ENCODE measurements around the gene PDLIM3.
"Not testable (repeated sequence)": the region's sequence is repeated elsewhere in the genome, so short reads cannot be mapped to it uniquely, and the experiment has no call there.

The PDLIM3 gene, protein sequence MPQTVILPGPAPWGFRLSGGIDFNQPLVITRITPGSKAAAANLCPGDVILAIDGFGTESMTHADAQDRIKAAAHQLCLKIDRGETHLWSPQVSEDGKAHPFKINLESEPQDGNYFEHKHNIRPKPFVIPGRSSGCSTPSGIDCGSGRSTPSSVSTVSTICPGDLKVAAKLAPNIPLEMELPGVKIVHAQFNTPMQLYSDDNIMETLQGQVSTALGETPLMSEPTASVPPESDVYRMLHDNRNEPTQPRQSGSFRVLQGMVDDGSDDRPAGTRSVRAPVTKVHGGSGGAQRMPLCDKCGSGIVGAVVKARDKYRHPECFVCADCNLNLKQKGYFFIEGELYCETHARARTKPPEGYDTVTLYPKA

DNA sequence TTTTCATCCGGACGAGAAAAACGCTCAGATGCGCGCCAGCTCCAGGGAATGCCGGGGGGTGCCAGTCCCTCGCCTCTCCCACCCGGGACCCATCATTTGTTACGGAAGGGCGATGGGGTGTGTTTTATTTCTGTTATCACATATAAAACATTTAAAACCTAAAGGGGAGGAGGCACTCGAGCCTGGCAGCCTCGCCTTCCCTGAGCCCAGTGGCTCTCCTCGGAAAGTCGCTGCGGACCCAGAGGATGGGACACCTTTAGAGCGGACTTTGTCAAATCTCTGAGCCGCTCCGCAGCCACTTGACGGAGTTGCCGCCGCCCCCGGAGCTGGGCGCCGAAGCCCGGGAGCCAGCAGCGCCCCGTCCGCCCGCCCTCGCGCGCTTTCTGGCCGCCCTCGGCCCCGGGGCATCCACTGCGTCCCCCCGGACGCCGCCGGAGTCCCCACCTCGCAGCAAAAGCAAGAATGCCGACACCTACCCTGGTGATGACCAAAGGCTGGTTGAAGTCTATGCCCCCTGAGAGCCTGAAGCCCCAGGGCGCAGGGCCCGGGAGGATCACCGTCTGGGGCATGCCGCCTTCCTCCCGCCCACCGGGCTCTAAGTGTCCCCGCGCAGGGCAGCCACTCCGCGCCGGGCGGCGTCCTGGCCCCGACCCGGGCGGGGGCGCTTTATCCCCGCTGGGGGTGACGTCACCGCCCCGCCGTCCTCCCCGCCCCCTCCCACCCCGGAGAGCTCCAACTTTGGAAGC lies at the start of gene PDLIM3:
Gene PDLIM3, minus strand, starts transcription at position 642 of the 746 bp plus-strand sequence. Its CDS starts 73 bp downstream, at position 569.
- peak; percentile 77 for DNase-seq

DNA sequence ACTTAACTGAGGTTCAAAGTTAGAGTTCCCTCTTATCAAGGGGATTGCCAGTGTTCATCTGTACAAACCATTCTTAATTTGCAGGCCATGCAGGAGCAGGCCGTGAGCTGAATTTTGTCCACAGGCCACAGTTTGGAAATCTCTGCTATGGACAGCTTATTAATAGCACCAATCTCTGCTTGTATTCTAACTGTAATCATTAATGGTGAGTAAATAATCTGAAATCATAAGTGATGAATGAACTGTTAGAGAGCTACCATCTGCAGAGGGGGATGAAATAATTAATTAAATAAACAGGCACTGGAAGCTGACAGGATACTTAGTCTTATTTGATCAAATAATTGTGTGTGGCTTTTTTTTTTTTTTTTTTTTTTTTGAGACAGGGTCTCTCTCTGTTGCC lies 48.5 kb upstream of the PDLIM3 start:
- DNase-seq = no peak

DNA sequence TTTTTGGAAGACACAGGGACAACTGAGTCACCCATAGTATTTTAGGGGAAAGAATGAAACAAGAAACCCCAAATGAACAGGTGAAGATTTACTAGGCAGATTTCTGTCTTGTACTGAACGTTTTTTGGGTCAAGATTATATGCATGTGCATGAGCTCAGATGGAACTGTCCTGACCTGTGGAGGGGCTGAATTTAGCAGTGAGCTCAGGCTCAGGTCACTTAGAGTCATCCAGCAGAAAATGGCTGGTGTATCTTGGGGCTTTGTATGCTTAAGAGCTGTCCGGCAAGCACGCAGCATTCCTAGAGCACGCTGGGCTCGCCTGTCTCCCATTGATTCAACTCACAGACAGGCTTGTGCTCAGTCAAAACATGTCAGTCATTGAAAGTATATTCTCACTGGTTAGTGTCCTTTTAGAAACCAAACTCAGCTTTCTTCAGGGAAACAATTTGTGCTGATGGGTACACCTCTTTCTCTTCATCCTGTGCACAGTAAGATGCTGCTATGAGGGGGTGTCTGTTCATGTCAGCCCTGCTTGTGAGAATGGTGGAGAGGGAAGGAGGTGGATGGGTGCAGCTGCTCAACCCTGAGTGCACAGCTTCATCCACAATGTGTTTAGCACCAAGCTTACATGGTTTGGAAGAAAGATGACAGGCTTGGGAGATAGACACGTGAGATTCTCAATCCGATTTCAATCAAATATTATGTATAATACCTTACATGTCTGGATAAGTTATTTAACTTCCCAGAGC lies 47.5 kb upstream of the PDLIM3 start:
- no peak for DNase-seq

DNA sequence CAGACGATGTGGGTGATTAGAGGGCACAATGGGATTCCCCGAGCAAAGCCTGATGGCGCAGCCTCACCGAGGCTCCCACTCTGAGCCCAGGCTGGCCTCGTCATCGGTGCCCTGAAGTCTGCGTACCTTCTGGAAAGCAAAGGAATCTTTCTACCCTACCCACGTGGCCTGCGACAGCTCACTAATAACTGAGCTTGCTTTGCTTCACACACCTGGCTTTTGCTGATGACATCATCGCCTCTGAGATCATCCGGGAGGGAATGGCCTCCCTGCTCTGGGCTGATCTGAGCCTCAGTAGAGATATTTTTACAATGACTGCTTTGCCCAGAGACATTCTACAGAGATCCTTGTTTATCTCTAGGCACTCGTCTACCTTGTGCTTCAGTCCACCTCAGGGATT lies 45.4 kb upstream of the PDLIM3 start:
- peak; percentile 74 for DNase-seq

DNA sequence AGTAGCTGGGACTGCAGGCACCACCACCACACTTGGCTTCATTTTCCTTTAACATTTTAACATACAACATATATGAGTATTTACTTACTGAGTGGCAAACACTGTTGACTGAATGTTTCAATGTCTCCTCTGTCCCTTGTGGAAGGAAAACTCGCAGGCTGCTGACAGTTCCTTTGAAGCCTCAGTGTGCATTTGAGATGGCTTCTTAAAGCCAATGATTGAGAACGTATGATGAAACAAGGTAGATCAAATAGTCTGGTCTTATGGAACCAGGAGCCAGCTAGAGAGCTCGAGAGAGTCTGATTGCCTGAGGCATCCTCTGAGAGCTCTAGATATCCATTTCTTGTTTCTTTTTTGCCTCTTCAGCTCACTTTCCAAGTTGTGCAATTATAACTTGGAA lies 43.0 kb upstream of the PDLIM3 start:
- DNase-seq = no peak

DNA sequence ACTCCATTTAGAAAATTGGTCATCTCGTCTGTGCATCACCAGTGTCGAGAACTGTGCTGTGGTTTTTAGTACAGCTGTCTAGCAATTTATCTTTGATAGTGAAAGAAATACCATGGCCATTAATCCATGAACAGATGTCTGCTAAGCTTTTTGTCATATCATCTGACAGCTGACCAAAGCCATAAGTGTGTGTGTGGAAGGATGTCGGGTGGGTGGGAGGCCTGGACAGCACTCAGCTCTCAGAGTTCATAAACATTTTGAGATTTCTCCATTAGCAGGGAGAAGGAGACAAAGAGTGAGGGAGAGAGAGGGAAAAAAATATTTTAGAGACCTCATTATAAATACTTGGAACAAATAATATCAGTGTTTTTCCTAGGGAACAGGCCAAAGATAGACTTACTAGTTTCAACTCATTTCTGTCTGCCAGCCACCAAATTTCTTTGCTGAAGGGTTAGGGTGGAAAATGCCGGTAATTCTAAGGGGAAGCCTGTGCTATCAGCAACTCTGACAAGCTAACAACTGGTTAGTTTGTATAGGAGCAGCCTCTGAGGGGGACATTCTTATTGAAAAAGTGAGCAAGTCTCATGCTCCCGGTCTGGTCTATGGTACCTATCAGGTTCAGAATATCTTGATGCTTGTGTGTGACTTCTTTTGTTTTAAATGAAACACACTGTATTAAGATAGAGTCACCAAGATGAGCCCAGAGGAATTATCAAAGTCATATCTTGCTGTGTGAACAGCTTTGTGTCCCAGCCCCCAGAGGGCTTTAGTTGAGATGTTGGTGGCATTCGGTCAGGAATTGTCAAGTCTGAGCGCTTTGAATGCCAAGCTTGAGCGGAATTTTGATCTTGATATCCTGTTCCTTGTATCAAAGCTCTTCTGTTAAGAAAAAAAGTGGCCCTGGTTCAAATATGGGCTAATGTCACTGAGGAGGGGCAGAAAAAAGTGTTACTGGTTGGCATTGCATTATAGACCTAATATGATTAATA lies 41.9 kb upstream of the PDLIM3 start:
- DNase-seq = no peak

DNA sequence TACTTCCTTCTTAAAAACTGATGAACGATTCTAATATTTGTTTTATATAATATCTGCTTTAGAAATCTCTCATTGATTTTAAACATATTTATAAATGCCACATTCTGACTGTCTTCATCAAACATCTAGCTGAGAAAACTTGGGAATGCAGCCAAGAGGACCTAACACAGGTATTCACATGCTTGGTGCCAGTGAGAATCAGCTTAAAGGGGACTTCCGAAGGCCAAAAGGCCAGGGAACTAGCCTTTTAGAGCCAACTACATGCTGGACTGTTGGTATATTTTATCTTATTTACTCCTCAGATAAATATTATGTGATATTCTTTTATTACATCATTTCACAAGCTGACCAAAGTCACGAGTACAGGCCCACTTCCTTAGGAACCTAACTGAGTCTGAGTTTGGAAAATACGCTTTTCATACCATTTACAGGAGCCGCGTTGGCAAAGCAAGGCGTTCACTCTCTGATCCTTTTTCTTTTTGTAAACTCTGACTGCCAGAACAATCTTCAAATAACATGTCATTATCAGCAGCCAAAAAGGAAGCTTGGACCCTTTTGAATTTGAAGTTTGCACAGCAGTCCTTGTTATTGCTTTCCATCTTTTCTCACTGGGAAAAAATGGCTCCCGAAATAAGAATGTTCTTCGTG lies 41.1 kb upstream of the PDLIM3 start:
- DNase-seq = no peak

DNA sequence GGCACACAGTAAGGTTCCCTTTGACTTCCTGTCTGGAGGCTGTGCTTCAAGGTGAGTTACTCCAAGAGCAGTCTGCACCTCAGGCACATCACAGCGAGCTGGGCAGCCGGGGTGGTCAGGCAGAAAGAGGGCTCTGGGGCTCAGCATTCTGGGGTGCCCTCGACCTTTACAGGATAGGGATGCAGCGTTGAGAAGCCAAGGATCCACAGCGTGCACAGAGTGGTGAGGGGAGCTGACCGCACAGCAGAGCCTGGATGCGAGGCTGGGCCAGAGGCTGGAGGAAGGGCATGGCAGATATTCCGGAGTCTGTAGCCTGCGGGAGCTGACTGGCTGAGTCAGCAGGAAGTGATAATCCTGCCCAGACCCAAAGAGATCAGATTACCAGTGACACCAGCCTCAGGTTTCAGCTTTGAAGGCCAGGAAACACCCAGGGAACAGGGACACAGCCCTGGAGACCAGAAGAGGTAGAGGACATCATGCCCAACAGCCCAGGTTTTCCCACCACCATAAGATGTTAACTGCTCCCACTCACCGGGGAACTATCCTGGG lies 38.4 kb upstream of the PDLIM3 start:
- DNase-seq = peak; percentile 93

DNA sequence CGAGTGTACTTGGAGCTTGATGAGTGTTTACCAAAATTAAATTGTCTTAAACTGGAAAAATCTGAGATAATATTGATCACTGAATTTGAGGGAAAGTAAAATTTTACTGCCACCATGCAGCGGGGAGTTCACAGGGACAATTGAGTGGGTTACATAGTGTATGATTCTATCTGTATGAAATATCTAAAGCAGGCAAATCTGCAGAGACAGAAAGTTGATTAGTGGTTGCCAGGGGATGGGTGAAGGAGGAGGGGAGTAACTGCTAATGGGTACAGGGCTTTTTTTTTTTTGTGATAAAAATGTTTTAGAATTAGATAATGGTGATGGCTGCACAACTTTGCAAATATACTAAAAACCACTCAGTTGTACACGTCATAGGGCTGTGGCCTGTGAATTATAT lies 35.4 kb upstream of the PDLIM3 start:
- no peak for DNase-seq

DNA sequence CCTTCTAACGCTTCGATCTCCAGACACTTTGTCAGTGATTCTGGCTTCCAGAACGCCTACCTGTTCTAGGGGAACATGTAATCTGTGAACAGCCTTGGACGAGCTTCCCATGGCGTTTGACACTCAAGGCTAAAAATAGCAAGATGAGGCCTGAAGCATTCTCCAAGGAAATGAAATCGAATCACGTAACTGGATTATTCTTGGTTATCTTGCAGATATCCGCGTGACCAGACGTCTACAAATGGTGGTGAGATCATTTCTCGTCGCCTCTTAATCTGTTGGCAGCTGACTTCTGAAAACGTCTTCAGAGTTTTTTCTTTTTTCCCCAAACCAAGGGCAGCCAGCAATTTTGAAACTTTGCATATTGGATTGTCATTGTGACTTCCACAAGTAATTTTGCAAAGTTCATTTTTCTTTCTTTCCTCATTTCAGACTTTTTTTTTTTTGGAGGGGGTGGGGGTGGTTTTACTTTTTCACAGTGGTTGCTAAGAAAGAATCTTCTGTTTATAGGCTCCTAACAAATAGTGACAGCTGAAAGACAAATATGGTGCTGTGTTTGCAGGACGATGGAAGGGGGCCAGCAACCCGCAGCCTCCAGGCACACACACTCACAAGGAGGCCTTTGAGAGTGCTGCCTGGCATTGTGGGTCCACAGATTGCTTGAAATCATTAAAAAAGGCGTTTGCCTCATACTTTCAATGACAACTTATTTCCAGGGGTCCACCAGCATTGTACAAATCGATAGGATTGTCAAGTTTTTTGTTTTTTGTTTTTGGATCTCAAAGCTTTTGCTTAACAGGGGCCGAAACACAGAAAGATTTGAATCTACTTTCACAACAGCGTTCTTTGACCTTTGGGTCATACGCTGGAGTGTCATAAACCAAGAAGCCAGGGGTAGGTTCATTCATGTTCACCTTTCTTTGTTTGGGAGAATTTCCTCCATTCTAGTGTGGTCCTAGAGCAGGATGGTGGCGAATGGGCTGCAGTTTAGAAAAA lies 32.4 kb upstream of the PDLIM3 start:
- DNase-seq = peak; percentile 3

DNA sequence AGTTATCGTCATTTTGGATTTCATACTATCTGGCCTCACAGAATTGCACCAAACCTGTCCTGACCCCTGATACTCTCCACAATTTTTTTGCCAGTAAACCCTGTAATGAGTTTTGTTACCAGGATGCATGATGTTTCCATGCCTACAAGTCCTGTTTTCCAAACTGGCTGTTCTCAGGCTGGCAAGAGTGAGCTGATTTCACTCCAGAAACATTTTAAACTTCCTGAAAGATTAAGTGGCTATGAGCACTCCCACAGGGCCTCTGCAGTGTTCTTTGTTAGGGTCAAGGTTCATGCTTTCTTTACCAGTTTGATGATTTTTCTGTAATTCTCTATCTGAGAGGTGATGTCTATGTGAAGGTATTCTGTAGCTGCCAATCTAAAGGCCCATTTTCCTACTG lies 31.7 kb upstream of the PDLIM3 start:
- DNase-seq = peak; percentile 25

DNA sequence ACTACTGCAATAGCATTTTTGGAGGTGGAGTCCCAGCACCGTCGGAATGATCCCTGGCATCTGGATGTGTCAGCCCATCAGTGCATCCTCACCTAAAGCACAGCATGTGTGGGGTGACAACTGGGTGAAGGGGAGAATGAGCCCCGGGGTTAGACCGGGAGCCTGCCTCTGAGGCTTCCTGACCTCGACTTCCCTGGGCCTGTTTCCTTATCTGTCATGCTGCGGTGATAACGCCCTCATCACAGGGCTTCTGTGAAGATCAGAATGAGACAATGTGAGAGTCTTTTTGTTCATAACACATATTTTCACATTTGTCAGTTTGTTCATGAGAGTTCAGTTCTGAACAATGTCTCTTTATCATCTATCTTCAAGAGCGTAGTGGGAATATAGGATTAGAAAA lies 31.1 kb upstream of the PDLIM3 start:
- DNase-seq = no peak

DNA sequence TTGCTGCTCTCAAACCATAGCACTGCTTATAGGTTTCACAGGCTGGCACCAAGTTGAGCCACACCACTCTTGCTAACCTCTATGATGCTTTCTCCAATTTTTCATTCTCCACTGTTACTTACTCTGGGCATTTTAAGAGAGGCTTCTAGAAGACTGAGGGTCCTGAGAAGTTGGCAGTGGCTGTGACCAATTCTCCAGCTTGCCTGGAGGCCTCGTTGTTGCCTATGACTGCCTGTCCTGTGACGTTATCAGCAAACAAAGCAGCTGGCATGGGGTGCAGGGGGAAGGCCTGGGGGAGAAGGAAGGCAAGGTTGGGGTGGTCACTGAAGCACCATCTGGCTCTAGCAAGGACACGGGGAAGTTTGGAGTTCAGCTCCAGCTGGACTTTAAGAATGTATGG lies 30.4 kb upstream of the PDLIM3 start:
- DNase-seq = no peak

DNA sequence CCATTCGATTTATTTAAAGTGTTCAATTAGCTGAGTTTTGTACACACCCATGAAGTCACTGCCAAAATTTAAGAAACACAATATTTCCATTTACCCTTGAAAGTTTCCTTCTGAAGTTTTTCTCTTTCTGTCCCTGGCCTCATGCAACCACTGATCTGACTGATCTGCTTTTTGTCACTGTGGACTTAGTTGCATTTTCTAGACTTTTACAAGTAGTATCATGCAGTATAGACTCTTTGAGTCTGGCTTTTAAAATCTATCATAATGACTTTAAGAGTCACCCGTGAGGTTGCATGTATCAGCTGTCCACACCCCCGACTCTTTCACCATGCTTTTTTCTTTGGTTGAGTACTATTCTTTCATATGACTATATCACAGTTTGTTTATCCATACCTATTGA lies 29.0 kb upstream of the PDLIM3 start:
- DNase-seq = no peak

DNA sequence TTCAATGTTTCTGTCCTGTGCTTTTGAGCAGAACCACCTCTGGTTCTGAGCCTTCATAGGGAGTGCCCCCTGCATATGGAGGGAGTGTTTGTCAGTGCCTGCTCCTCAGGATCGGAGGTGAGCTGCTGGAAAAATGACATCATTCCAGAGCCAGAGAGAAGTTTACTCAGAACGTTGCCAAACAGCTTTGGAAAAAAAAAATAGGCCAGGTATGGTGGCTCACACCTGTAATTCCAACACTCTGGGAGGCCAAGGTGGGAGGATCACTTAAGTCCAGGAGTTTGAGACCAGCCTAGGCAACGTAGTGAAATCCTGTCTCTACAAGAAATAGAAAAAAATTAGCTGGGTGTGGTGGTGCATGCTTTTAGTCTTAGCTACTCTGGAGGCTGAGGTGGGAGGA lies 27.2 kb upstream of the PDLIM3 start:
- DNase-seq = peak; percentile 5

DNA sequence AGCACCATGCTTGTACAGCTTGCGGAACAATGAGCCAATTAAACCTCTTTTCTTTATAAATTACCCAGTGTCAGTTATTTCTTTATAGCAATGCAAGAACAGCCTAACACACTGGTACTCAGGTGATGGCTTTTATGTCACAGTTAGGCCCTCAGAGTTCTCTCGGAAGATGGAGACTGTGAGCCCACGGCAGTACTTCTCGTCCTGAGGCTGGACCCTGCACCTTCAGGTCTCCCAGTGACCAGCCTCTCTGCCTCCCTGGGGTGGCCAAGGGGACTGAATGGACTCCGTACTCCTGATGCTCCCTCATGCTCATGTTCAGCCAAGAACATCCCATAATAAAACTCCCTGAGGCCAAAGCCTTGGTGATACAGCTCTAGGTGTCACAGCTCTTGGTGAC lies 25.0 kb upstream of the PDLIM3 start:
- no peak for DNase-seq

DNA sequence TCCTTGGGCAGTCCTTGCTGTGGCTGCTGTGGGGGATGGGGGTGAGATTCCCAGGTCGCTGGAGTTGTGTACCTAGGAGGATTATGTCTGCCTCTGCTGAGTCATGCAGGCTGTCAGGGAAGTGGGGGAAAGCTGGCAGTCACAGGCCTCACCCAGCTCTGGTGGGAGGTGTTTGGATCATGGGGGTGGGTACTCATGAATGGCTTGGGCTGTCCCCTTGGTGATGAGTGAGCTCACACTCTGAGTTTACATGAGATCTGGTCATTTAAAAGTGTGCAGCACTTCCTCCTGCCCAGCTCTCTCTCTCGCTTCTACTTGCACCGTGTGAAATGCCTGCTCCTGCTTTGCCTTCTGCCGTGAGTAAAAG lies 24.6 kb upstream of the PDLIM3 start:
- peak; percentile 94 for DNase-seq

DNA sequence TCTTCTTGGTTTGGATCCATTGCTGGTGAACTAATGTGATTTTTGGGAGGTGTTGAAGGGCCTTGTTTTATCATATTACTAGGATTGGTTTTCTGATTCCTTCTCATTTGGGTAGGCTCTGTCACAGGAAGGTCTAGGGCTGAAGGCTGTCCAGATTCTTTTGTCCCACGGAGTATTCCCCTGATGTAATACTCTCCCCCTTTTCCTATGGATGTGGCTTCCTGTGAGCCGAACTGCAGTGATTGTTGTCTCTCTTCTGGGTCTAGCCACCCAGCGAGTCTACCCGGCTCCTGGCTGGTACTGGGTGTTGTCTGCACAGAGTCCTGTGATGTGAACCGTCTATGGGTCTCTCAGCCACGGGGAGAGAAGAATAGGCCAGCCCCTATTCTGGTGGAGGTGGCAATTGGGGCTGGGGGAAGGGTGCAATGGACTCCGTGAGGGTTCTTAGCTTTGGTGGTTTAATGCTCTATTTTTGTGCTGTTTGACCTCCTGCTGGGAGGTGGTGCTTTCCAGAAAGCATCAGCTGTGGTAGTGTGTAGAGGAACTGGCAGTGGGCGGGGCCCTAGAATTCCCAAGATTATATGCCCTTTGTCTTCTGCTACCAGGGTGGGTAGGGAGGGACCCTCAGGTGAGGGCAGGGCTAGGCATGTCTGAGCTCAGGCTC lies 24.1 kb upstream of the PDLIM3 start:
- not testable (repeated sequence) for DNase-seq

DNA sequence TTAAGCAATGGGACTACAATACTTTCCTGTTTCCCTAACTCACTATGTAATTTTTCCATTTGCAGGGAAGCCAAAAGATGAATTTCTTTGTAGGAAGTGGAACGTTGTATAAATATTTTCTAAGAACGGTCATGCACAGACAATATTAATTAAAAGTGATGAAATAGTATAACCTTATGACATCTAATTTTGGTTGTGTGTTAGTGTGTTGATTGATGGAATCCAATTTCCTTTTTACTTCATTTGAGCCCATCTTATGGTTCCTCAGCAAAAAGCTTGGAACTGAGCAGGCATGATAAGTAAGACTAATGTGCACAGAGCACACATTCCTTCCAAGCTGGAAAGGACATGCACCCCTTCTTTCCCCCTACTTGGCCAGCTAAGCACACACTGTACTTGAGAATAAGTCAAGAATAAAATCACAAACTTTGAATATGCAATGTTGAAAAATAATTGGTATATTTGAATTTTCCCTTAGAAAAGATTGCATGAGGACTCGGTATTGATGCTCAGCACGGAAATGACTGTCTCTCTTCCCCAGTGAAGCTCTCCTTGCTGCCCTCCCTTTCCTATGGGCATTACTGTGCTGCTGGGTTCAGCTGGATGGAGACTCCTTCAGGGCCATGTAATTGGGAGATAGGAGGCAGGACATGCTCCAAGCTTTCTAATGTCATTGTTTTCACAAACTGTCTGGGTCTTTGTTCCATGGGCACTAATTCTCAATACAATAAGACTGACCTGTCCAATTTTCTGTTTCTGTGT lies 19.2 kb upstream of the PDLIM3 start:
- DNase-seq = no peak

All from DMS53 (cell line).